ENCODE data around the gene C2CD2L. TPM values are rescaled to one million over a fixed set of nuclear protein-coding genes. Genes with fewer than 3 reads are reported as not detected.

Gene C2CD2L
- total and polyA plus RNA-seq, 2 of the 13 experiments (the other 11 are each of a cell fraction or from before 2014, with no cell fraction given), result 3.7 to 5.5 TPM

- TF ChIP-seq AKNA (CRISPR knock-in tag; IDR thresholded peaks at IDR 0.05; ENCODE audit: borderline replicate concordance) (no peak), ZNF431 (CRISPR knock-in tag; IDR thresholded peaks at IDR 0.05; ENCODE audit: borderline replicate concordance, low read depth) (no peak), FOSL2 (CRISPR knock-in tag; IDR thresholded peaks at IDR 0.05) (no peak), ZNF678 (CRISPR knock-in tag; IDR thresholded peaks at IDR 0.05) (no peak), ZBTB3 (CRISPR knock-in tag; IDR thresholded peaks at IDR 0.05; ENCODE audit: borderline replicate concordance, low read depth) (no peak), PBX2 (CRISPR knock-in tag; IDR thresholded peaks at IDR 0.05) (no peak), ZNF20 (CRISPR knock-in tag; IDR thresholded peaks at IDR 0.05) (no peak), SRSF1 (optimal IDR thresholded peaks at IDR 0.05; ENCODE audit: low read depth, low read length) (no peak), ZNF280D (CRISPR knock-in tag; IDR thresholded peaks at IDR 0.05) (no peak), ZKSCAN1 (IDR thresholded peaks at IDR 0.05; ENCODE audit: low read length) (no peak), HNRNPH1 (optimal IDR thresholded peaks at IDR 0.05; ENCODE audit: low read depth, low read length) (no peak), PRMT3 (CRISPR knock-in tag; IDR thresholded peaks at IDR 0.05; ENCODE audit: borderline replicate concordance, low read depth) (no peak), POLR2G (IDR thresholded peaks at IDR 0.05; ENCODE audit: low read depth, low read length) (peak; percentile 51; the same call in 1 of the 2 replicates), ZNF230 (CRISPR knock-in tag; IDR thresholded peaks at IDR 0.05) (no peak), ZBTB44 (CRISPR knock-in tag; IDR thresholded peaks at IDR 0.05) (no peak), RBFOX2 (IDR thresholded peaks at IDR 0.05; ENCODE audit: low read depth, low read length) (peak; percentile 73), RAD51 (IDR thresholded peaks at IDR 0.05; ENCODE audit: borderline replicate concordance) (no peak), SSRP1 (CRISPR knock-in tag; IDR thresholded peaks at IDR 0.05) (peak; percentile 53; the same call in 1 of the 2 replicates)
Measured at GRCh38 chr11:119106564-119107537, at the start of gene C2CD2L (continued).

All from HepG2 (cell line).